HTERT RPE-1 (cell line): ENCODE measurements around the gene PHTF2.
"Not testable (repeated sequence)": the region's sequence is repeated elsewhere in the genome, so short reads cannot be mapped to it uniquely, and the experiment has no call there.

Experiments
- in situ Hi-C: fragments of 300-500 bp; cut with MboI; formaldehyde crosslinking; loops from 4 replicates; pipeline ENCODE4 v1.14.3; 2020; ENCODE audit warnings: low sequenced_read_pairs

Gene PHTF2

DNA sequence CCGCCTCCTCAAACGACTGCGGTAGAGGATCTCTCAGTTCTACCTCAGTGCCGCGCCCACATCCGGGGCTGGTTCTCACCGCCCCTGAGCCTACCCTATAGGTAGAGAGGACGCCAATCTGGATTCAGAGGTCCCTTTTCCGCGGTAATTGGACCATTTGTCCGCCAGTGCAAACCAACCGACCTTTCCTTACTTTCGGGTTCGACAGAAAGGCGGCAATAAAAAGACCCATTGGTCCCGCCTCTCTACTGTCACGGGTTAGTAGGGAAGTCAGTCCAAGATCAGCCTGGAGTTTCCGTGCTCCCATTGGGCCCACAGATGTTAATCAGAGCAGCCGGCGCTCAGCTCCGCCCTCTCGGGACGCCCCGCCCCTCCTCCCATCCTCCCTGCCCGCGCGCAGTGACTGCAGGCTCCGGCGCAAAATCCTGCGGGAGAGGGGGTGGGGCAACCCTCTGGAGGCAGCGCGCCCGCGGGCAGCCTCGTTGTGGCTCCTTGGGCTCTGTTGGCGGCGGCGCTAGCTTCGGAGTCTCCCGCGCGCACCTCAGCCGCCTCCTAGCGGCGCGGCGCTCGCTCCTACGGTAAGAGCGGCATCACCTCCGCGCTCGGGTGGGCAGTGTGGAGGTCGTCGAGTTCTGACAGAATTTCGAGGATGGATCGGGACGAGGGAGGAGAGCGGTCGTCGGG is at the start of gene PHTF2, which contains the start of gene TMEM60:
Gene PHTF2, plus strand, starts transcription at position 380 of the 684 bp plus-strand sequence.
Gene TMEM60, minus strand, starts transcription at position 41 of the 684 bp plus-strand sequence. CDS start 4,061 bp downstream, outside the sequence.
- in situ Hi-C loops: no loop called here

DNA sequence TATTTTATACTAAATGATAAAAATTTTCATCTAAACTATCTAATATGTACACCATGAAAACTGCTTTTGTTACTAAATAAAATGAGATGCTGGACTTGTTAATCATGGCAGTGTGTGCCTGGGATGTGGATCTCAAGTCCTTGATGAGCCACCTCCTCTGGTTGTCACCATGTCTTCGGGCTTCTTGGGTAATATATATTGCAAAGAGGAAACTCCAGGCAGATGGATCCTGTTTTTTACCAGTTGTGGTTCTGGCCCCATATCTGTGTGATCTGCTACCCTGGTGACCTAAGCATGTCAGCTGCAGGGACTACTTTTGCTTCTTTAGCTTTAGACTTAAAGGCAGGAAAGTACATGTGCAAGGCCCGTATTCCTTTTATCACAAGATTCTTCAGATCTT is 46.6 kb upstream of the PHTF2 start:
- in situ Hi-C loops: no loop called here

DNA sequence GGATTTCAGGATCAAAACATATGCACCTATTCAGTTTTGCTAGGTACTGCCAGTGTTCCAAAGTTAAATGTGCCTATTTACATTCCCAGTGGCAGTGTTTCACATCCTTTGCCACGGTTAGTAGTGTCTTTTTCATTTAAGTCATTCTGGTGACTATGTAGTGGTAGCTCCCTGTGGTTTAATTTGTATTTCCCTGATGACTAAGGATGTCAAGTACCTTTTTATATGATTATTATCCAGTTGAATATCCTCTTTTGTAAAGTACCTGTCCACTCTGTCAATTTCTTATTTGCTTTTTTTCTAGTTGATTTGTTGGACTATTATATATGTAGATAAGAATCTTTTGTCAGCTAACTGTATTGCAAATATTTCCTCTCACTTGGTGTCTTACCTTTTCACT is 45.4 kb upstream of the PHTF2 start:
- in situ Hi-C loops: no loop called here

DNA sequence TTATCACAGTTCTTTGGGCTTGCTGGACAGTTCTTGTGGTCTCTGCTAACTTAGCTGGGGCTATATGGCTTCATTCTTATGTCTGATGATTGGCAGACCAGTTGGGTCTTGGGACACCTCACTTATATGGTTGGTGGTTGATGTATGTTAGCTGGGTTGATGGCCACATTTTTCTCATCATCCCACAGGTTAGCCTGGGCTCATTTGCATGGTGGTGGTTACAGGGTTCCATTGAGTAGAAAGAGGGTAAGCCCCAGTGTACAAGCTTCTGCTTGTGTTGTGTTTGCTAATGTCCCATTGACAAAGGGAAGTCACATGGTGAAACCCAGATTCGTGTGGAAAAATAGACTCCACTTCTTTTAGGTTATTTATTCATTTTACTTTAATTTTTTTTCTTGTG is 41.0 kb upstream of the PHTF2 start:
- in situ Hi-C loops: no loop called here

DNA sequence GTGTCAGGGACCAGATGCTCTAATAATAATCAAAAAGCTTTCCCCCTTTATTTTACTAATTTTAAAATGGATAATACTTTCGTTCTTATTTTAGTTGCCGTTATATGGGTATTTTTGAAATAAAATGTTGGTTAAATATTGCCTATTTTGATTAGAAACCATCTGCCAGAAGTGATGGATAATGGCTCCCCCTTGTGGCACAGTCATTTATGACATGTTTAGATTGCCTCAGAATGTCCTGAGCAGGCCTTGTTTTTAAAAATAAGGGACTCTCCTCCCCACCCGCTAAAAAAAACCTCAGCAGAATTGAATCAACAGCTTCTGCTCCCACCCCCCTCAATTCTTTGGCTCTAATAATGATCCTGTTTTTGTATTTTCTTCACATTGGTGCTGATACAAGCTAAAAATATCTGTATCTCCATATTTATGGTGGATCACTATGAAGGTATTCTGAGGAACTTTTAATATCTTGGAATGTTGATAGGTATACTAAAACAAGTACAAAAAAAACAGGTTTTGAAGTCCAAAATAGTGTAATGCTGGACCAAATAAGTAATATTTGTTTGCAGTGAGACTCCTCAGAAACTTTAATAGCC is 39.2 kb upstream of the PHTF2 start:
- in situ Hi-C loops: no loop called here

DNA sequence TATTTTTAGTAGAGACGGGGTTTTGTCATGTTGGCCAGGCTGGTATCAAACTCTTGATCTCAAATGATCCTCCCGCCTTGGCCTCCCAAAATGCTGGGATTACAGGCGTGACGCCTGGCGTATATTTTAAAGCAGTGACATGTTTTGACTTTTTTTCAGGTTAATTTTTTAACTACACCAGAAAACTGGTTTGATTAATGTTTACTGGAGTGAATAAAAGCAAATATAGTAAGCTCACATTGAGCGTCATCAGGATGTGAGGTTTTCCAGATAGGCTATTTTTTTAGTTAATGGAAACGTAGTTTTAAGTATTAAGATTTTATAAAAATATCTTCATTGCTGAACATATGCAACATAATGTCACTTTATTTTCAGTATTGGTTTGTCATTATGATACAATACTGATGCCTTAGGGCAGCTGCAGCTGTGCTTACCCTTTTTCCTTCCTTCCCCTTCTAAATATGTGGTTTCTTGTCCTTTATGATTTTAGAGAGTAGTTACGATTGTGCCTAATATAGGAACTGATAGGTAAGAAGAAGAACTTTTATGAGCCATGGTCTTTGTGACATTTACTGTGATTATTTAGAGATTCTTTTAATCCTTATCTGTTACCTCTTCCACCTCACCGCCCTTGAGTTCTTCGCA is 37.6 kb upstream of the PHTF2 start:
- in situ Hi-C loops: no loop called here

GRCh38 chr7:77765481-77765880 is 33.1 kb upstream of the PHTF2 start:
- in situ Hi-C loops: no loop called here

DNA sequence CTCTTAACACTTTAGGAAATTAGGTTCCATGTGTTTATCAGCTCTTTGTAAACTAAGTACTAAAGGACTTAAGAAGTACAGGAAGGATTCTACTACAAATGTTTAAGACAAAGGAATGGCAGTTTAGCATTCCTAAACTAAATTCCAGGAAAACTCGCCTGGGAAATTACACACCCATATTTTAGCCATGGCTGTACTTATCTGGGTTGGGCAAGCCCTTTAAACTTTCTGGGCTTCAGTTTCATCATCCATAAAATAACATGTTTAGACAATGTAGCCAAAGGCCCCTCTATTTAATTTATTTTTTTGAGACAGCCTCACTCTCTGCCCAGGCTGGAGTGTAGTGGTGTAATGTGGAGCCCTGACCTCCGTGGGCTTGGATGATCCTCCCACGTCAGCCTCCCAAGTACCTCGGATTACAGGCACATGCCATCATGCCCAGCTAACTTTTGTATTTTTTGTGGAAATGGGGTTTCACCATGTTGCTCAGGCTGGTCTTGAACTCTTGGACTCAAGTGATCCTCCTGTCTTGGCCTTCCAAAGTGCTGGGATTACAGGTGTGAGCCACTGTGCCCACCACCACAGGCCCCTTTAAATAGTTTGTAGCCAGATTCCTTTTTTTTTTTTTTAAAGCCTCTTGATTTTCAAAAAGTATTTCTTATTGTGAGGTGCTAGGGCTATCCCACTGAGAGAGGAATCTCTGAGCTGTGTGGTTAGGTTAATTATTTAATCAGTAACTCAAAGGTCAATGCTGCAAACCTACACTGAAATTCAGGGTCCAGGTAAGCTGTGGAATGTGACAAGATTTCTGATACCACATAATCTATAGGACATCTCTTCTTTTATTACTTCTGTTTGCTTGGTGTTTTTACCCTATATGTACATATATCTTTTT is 32.4 kb upstream of the PHTF2 start:
- in situ Hi-C loops: no loop called here

DNA sequence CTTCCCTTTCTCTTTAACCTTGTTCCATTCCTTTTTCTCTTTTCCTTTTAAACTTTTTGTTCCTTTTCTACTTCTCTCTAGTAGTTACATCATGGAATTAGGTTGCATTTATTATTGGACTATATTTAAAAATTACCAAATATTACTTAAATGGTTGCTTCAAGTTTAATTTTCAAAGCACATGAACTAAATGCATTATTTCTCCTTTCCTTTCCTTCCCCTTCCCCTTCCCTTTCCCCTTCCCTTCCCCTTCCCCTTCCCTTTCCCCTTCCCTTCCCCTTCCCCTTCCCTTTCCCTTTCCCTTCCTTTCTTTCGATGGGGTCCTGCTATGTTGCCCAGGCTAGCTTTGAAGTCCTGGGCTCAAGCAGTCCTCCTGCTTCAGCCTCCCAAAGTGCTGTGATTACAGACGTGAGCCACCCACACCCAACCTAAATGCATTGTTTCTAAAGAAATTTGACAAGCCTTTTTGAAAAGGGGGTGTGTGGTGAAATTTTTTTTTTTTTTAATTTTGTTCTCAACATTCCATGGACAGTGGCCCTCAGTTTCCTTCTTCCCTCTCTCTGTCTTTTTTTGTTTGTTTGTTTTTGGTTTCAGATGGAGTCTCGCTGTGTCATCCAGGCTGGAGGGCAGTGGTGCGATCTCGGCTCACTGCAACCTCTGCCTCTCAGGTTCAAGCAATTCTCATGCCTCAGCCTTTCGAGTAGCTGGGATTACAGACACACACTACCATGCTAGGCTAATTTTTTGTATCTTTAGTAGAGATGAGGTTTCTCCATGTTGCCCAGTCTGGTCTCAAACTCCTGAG is 31.6 kb upstream of the PHTF2 start:
- in situ Hi-C loops: no loop called here

- in situ Hi-C loops: no loop called here
Observed at GRCh38 chr7:77770316-77770715, 28.3 kb upstream of the PHTF2 start.

DNA sequence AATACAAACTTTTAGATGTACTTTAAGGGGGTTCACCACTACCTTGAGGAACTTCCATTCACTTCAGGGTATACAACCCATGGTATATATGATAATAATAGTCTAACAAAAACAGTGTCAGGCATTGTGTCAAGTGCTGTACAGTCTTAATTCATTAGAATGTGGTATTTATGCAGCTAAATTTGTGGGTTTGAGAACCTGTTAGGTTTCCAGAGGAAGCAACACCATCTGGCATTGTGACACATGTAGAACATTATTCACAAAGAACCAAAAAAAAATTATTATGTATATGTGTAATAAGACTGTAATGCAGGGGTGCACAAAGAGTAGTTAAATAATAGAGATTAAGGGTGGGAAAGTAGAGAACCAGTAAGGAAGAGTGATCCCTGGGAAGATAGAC is 26.7 kb upstream of the PHTF2 start:
- in situ Hi-C loops: no loop called here

DNA sequence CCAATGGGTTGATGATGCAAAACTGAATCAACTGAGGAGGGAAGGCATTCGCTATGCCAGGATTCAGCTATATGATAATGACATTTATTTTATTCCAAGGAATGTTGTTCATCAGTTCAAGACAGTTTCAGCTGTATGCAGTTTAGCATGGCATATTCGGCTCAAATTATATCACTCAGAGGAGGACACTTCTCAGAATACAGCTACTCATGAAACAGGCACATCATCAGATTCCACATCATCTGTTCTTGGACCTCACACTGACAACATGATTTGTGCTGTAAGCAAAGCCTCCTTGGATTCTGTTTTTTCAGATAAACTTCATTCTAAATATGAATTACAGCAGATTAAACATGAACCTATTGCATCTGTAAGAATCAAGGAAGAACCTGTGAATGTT is 20.0 kb upstream of the PHTF2 start:
- in situ Hi-C loops: no loop called here

DNA sequence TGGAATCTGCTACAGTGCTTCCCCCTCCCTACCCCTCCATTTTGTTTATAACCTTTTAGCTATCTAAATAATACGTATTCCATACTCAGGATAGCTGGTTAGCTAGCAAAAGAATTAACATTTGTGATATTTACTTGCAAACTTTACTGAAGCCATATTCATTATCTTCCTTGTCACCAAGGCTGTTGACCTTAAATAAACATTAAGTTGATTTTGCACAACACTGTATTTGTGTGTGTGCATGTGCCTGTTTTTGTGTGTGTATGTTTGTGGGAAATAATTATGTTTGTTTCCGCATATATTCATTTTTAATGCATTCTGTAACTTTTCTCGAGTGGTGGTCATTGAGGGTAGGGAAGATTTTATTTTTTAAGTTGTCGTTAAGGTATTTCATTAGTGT is 16.2 kb upstream of the PHTF2 start:
- in situ Hi-C loops: no loop called here

GRCh38 chr7:77783111-77783510 is 15.5 kb upstream of the PHTF2 start:
- in situ Hi-C loops: no loop called here

GRCh38 chr7:77783545-77783944 is 15.0 kb upstream of the PHTF2 start:
- in situ Hi-C loops: no loop called here

DNA sequence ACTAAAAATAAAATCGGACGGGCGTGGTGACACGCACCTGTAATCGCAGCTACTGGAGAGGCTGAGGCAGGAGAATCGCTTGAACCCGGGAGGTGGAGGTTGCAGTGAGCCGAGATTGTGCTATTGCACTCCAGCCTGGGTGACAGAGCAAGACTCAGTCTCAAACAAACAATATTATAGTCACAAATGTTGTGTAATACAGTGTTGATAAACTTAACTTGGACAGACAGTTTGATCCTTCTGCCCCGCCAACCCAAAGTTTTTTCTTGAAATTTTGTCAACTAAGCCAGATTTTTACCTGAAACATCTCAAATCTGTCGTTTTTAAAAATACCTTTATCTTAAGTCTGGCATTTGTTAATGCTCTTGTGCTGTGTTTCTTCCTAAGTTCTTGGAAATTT is 14.1 kb upstream of the PHTF2 start:
- in situ Hi-C loops: not testable (repeated sequence)

DNA sequence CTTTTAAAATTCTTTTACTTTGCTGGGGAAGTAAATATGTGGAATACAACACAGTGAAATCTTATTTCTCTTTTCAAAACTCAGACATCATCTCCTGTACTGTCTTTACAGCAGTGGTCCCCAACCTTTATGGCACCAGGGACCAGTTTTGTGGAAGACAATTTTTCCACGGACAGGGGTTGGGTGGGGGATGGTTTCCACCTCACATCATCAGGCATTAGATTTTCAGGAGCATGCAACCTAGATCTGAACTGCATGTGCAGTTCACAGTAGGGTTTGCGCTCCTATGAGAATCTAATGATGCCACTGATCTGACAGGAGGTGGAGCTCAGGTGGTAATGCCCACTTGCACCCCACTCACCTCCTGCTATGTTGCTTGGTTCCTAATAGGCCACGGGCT is 12.6 kb upstream of the PHTF2 start:
- in situ Hi-C loops: no loop called here

DNA sequence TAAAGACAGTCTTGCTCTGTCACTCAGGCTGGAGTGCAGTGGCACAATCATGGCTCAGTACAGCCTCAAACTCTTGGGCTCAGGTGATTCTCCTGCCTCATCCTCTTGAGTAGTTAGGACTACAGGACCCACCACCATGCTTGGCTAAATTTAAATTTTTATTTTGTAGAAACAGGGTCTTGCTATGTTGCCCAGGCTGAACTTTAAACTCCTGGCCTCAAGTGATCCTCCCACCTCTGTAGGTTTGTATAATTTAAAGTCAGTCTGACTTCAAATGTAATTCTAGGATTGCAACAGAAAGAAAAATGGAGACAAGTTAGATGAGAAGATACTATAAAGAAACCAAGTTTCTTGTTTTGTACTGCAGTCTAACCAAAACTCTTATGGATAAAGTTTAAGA is 11.8 kb upstream of the PHTF2 start:
- in situ Hi-C loops: no loop called here

DNA sequence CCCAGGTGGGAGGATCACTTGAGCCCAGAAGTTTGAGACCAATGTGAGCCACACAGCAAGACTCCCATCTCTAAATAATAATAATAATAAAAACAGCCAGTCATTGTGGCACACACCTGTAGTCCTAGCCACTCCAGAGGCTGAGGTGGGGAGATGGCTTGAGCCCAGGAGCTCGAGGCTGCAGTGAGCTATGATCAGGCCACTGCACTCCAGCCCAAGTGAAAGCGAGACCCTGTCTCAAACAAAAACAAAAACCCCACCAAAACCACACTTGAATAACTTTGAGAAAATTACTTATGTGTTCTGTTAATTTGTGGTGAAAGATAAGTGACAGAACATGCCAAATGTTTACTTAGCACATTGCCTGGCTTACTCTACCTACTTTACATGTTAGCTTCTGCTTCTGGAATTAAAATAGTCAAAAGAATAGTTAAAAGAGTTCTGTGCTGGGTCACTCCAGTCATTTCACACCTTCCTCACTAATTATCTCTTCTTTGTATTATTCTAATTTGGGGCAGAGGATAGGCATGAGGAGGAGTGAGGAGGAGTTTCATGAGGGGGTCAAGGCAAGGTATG is 10.2 kb upstream of the PHTF2 start:
- in situ Hi-C loops: no loop called here

DNA sequence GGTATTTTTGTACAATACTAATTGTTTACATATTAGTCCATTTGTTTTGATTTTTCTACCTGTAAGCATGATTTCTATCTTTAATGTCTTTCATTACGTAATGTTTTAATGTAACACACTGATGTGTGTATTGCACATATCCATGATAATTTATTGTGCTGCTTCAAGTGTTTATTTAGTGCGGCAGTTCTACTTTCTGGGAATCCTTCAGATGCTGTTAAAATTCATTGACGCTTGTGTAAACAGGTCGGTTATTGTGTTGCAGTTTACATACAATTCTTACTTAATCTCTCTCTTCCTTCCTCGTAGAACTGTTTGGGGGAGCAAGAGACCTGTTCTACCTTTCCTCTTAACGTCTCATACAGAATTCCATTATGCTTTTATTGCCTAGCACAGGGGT is 7.2 kb upstream of the PHTF2 start:
- in situ Hi-C loops: no loop called here
